ENCODE results near the gene PGBD5.
"Not testable (repeated sequence)": the region's sequence is repeated elsewhere in the genome, so short reads cannot be mapped to it uniquely, and the experiment has no call there.

PGBD5 gene

DNA sequence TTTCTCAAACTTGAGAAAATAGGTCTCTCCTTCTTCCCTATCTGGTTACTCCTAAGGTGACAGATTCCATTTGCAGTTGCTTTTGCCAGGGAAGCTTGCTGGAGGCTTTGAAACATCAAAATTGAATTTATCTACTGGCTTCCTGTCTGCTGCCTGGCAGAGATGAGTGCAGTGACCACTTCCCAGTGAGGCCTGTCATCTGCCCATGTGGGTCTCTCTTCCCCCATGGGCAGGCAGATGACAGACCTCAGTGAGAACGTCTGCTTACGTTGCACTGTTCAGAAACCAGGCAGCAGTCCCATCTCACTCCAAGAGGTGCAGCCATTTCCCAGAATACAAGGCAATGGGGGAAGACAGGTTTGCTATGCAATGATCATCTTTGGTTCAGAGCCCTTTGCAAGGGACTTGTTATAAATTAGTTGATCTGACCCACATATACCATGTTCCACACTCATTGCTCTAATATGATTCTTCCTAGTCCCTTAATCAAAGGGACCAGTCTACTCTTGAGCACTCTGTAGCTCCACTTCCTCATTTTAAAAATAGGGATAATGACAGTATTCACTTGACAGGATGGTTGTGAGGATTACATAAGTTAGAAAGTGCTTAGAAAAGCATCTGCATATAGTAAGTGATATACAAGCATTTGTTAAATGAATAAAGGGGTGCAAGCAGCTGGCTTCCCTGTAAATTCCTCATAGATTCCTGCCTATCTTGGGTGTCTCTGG lies 10.6 kb downstream of the PGBD5 start:
- Mint-ChIP-seq H3K4me3 (no peak overlapping the region), H3K27ac (no peak overlapping the region), H3K9me3 (ENCODE audit: low read depth) (peaks cover 4% of the 10 kb centered on the region), H3K36me3 (no peaks in the 10 kb centered on the region), H3K27me3 (peaks cover 33% of the 10 kb centered on the region), H3K4me1 (ENCODE audit: low read depth) (no peaks in the 10 kb centered on the region)

DNA sequence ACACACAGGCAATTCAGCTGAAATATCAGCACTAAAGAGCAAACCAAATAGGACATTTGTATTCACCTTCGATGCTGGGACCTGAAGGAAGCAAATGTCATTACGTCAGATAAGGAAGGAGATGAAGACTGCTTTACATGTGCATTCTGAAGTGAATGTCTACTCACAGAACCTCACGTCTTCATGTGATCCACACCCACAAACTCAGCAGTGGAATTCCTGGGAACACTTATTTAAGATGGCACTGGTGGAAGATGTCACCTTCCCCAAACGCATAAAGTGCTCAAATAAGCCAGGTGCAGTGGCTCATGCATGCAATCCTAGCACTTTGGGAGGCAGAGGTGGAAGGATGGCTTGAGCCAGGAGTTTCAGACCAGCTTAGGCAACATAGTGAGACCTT lies 11.4 kb downstream of the PGBD5 start:
- H3K27me3 Mint-ChIP-seq, result peaks cover 31% of the 10 kb centered on the region
- H3K36me3 Mint-ChIP-seq, result no peaks in the 10 kb centered on the region
- H3K4me3 Mint-ChIP-seq, result no peak overlapping the region
- no peak overlapping the region for H3K27ac Mint-ChIP-seq
- H3K9me3 Mint-ChIP-seq (ENCODE audit: low read depth), result peaks cover 3% of the 10 kb centered on the region
- H3K4me1 Mint-ChIP-seq (ENCODE audit: low read depth), result no peaks in the 10 kb centered on the region

DNA sequence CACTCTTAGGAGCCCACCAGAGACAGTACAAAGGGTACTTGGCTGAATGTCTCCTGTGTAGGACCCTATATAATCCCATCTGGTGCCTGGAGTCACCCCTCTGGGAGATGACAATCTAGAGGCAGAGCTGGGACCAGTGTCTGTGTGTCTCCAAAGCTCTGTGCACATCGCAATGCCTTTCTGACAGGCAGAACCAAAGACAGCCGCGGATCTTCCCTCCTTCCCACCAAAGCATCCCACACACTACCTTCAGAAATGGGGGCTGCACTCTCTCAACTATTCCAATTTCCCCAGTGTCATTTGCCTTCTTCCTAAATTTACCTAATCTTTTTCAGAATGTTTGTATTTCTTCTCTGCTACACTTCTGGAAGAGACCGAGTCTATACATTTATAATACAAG lies 12.0 kb downstream of the PGBD5 start:
- Mint-ChIP-seq H3K27ac (no peak overlapping the region), H3K9me3 (ENCODE audit: low read depth) (peaks cover 6% of the 10 kb centered on the region), H3K27me3 (peaks cover 31% of the 10 kb centered on the region), H3K36me3 (no peaks in the 10 kb centered on the region), H3K4me1 (ENCODE audit: low read depth) (no peaks in the 10 kb centered on the region), H3K4me3 (no peak overlapping the region)

DNA sequence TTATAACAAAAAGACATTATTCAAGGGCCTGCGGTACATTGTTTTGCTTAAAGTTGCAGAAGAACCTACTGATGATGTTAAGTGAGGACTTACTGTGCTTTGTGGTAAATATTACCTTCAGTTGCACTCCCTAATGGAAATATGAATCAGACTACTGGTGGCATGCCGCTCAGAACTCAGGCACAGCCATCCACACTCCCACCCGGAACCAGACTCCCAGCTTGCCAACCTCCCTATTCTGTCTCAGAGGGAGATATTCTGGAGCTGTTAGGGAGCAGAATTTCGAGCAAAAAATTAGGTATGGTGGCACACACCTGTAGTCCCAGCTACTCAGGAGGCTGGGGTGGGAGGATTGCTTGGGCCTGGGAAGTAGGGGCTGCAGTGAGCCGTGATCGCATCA lies 13.1 kb downstream of the PGBD5 start:
- Mint-ChIP-seq H3K36me3 (no peaks in the 10 kb centered on the region), H3K27ac (no peak overlapping the region), H3K9me3 (ENCODE audit: low read depth) (peaks cover 6% of the 10 kb centered on the region), H3K4me3 (no peak overlapping the region), H3K27me3 (peaks cover 28% of the 10 kb centered on the region), H3K4me1 (ENCODE audit: low read depth) (no peaks in the 10 kb centered on the region)

DNA sequence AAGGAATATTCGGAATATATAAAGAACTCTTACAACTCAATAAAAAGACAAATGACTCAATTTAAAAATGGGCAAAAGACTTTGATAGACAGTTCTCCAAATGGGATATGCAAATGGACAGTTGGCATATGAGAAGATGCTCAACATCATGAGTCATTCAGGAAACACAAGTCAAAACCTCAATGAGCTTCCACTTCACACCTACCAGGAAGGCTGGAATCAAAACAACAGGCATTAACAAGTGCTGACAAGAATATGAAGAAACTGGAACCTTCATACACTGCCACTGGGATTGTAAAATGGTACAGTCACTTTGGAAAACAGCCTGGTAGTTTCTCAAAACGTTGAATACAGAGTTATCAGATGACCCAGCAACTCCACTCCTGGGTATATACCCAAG lies 17.2 kb downstream of the PGBD5 start:
- peaks cover 6% of the 10 kb centered on the region for H3K9me3 Mint-ChIP-seq (ENCODE audit: low read depth)
- no peak overlapping the region for H3K27ac Mint-ChIP-seq
- H3K27me3 Mint-ChIP-seq, result peaks cover 14% of the 10 kb centered on the region
- no peak overlapping the region for H3K4me3 Mint-ChIP-seq
- no peaks in the 10 kb centered on the region for H3K36me3 Mint-ChIP-seq
- no peaks in the 10 kb centered on the region for H3K4me1 Mint-ChIP-seq (ENCODE audit: low read depth)

DNA sequence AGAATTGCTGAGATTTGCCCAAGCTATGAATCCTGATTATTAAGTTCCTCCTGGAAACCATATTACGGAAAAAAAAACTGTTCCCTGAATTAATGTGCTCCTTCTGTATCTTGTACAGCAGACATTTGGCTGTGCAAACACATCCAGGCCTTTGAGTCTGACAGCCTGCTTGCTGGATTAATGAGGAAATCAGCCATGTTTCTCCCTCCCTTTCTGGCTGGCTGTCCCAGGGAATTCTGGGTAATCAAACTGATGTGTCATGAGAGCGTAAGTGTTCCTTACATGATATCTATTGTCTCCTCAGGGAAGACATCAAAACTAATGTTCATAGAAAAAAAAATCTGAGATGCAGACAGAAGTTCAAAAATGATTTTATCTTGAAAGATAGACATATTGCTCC lies 18.8 kb downstream of the PGBD5 start:
- H3K9me3 Mint-ChIP-seq (ENCODE audit: low read depth), result peaks cover 6% of the 10 kb centered on the region
- H3K4me3 Mint-ChIP-seq, result no peak overlapping the region

DNA sequence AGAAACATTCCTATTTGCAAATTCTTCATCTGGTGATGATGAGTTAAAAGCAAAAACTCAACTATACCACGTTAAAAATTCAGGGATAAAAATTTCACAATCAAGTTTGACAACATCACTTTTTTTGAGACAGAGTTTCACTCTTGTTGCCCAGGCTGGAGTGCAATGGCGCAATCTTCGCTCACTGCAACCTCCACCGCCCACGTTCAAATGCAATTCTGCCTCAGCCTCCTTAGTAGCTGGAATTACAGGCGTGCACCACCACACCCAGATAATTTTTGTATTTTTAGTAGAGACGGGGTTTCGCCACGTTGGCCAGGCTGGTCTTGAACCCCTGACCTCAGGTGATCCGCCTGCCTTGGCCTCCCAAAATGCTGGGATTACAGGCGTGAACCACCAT lies 19.4 kb downstream of the PGBD5 start:
- H3K4me3 Mint-ChIP-seq; H3K4me1 Mint-ChIP-seq (ENCODE audit: low read depth); H3K36me3 Mint-ChIP-seq; H3K9me3 Mint-ChIP-seq (ENCODE audit: low read depth); H3K27ac Mint-ChIP-seq: not testable (repeated sequence)
- peaks cover 15% of the 10 kb centered on the region for H3K27me3 Mint-ChIP-seq

More for the DNA sequence above, 18.8 kb downstream of the PGBD5 start:
- Mint-ChIP-seq H3K36me3 (no peaks in the 10 kb centered on the region), H3K27me3 (peaks cover 17% of the 10 kb centered on the region), H3K4me1 (ENCODE audit: low read depth) (no peaks in the 10 kb centered on the region), H3K27ac (no peak overlapping the region)

DNA sequence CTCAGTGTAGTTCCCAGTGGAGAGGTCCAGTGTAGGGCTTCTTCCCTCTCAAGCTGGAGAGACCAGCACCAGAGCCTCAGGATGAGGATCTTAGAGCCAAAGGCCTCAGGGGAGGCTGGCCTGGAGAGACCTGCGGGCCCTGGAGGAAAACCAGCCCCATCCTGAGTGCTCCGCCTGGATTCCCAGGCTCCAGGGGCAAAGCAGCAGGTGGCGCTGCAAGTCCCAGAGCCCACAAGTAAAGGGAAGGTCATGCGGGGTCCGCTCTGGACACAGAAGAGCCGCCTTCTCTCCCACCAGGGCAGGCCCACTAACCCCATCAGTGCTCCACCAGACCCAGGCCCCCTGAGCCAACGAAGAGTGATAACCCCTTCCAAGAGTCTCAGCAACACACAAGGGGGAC lies 22.7 kb downstream of the PGBD5 start:
- H3K36me3 Mint-ChIP-seq, result no peaks in the 10 kb centered on the region
- no peak overlapping the region for H3K27ac Mint-ChIP-seq
- no peak overlapping the region for H3K4me3 Mint-ChIP-seq
- no peaks in the 10 kb centered on the region for H3K4me1 Mint-ChIP-seq (ENCODE audit: low read depth)
- peaks cover 21% of the 10 kb centered on the region for H3K27me3 Mint-ChIP-seq
- H3K9me3 Mint-ChIP-seq (ENCODE audit: low read depth), result no peaks in the 10 kb centered on the region

DNA sequence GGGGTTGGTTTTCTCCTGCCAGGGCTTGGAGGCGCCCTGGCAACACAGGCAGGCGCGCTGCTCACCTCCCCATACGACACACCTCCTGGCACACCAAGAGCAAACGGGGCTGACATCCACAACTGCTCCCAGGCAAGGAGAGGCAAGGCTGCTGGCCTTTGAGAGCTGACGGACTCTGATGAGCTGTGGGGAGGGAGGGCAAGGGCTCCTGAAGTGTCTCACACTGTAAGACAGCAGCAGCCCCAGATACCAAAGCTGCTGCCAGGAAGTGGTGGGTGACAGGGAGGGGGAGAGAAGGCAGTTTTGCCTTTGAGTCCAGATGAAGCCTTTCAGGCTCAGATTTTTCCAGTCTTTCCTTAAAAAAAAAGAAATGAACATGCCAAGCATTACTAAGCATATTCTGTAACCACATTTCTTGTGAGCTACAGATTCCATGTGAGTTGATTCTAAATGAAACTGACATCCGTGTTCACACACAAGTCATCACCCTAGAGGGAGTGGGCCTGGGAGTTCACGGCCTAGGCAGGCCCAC lies 24.3 kb downstream of the PGBD5 start:
- no peaks in the 10 kb centered on the region for H3K4me1 Mint-ChIP-seq (ENCODE audit: low read depth)
- peaks cover 26% of the 10 kb centered on the region for H3K27me3 Mint-ChIP-seq
- no peak overlapping the region for H3K27ac Mint-ChIP-seq
- no peak overlapping the region for H3K4me3 Mint-ChIP-seq
- no peaks in the 10 kb centered on the region for H3K9me3 Mint-ChIP-seq (ENCODE audit: low read depth)
- no peaks in the 10 kb centered on the region for H3K36me3 Mint-ChIP-seq

DNA sequence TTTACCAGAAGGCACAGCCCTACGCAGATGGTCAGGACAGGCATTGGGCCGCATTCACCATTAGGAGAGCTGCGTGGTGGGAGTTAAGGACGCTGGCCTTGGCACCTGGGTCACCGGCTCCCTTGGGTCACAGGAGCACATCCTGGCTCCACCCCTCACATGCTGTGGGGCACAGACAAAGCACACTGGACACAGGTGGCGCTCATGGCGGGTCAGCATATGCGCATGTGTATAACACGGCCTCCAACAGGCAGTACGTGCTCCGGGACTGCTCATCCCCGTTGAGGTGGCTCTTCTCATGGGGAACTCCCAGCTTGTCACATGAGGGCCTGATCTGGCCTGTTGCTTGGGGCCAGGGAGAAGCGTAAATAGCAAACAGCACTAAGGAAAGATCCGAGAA lies 25.0 kb downstream of the PGBD5 start:
- Mint-ChIP-seq H3K36me3 (no peaks in the 10 kb centered on the region), H3K4me3 (no peak overlapping the region), H3K27ac (no peak overlapping the region), H3K27me3 (peaks cover 28% of the 10 kb centered on the region), H3K4me1 (ENCODE audit: low read depth) (no peaks in the 10 kb centered on the region), H3K9me3 (ENCODE audit: low read depth) (no peaks in the 10 kb centered on the region)

DNA sequence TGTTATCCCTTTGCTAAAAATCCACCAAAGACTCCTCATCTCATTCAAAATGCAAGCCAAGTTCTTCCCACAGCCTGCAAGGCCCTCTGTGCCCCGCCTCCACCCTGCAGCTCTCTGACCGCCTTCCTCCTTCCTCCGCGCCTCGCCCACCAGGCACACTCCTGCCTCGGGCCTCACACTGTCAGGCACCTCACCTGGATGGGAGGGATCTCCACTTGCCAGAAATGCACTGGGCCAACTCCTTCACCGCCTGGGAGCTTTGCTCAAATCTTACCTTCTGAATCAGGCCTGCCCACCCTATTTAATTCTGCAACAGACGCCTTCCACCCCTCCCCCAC lies 26.2 kb downstream of the PGBD5 start:
- H3K36me3 Mint-ChIP-seq, result no peaks in the 10 kb centered on the region
- H3K4me3 Mint-ChIP-seq, result no peak overlapping the region
- H3K27me3 Mint-ChIP-seq, result peaks cover 28% of the 10 kb centered on the region
- H3K27ac Mint-ChIP-seq, result no peak overlapping the region
- no peaks in the 10 kb centered on the region for H3K9me3 Mint-ChIP-seq (ENCODE audit: low read depth)
- no peaks in the 10 kb centered on the region for H3K4me1 Mint-ChIP-seq (ENCODE audit: low read depth)

DNA sequence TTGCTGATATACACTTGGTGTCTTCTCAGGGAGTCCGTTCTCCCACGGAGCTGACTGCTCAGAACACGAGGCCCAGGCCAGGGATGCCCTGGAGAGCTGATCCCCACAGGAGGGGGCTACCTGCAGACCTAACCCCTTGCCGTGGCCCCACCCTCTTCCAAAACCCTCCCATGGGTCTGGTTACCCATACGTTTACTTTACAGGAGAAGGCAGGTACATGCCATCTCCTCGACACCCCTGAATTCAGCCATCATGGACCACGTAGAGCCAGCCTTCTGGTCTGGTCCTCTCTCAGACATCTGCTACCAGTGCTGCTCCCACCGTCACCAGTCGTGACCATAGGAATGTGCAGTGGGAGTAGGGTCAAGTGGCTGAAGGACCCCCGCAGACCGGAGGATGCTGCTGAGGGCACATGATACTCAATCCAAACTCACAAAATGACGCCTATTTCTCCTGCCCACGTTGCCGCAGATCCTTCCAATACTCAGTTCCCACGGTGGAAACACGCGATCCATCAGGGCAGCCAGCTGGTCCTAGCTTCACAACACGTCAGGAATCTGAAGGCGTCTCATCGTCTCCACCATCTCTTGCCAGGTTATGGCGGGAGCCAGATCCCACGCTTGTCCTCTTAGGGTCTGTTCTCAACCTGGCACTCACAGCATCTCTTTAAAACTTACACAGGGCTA lies 26.7 kb downstream of the PGBD5 start:
- no peaks in the 10 kb centered on the region for H3K36me3 Mint-ChIP-seq
- no peak overlapping the region for H3K27ac Mint-ChIP-seq
- H3K4me1 Mint-ChIP-seq (ENCODE audit: low read depth), result no peaks in the 10 kb centered on the region
- no peak overlapping the region for H3K4me3 Mint-ChIP-seq
- H3K27me3 Mint-ChIP-seq, result peaks cover 28% of the 10 kb centered on the region
- H3K9me3 Mint-ChIP-seq (ENCODE audit: low read depth), result no peaks in the 10 kb centered on the region

DNA sequence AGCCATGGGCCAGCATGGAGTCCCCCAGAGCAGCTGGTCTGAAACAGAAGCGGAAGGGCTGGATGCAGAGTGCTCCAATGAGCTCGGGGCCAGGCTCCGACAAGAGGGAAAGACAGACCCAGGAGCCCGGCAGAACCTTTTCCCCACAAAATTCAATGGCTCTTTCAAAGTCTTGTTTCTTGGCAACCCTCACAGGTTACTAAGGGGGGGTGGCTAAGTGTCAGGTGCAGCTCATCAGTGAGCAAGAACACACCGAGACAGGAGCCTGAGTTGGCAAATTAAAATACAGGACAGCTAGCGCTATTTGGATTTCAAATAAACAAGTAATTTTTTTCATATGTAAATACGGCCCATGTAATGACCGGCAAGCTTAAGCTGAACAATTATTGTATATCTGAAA lies 27.3 kb downstream of the PGBD5 start:
- no peak overlapping the region for H3K27ac Mint-ChIP-seq
- no peak overlapping the region for H3K4me3 Mint-ChIP-seq
- no peaks in the 10 kb centered on the region for H3K4me1 Mint-ChIP-seq (ENCODE audit: low read depth)
- H3K9me3 Mint-ChIP-seq (ENCODE audit: low read depth), result no peaks in the 10 kb centered on the region
- no peaks in the 10 kb centered on the region for H3K36me3 Mint-ChIP-seq
- peaks cover 29% of the 10 kb centered on the region for H3K27me3 Mint-ChIP-seq

DNA sequence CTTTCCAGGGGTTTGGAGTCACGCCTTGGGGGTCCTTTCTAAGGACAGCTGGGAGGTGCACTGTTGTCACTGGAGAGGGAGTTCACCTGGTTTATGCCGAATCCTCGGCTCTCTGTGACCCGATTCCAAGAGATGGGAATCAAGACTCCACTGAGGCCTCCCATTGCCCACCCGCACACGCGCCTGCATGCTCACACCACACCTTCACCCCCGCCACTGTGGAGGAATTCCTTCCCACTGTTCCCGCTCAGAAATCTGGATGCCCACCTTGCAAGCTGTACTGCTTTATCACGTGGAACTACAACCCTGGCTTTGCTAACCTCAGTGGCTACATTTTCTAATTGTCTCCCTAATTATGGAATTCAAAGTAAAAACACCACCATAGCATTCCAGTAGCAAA lies 29.2 kb downstream of the PGBD5 start:
- Mint-ChIP-seq H3K9me3 (ENCODE audit: low read depth) (no peaks in the 10 kb centered on the region), H3K4me1 (ENCODE audit: low read depth) (no peaks in the 10 kb centered on the region), H3K36me3 (no peaks in the 10 kb centered on the region), H3K27me3 (peaks cover 26% of the 10 kb centered on the region), H3K27ac (no peak overlapping the region), H3K4me3 (no peak overlapping the region)

DNA sequence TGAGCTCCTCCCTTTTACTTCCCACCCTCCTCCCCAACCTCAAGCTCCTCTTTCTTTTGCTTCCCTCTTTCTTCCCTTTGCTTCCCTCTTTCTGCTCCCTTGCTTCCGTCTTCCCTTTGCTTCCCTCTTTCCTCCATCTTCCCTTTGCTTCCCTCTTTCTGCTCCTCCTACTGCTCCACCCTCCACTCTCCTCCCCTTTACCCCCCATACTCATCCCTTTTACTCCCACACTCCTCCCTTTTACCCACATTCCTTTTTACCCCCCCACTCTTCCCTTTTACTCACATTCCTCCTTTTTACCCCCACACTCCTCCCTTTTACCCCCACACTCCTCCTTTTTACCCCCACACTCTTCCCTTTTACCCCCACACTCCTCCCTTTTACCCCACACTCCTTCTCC lies 30.2 kb downstream of the PGBD5 start:
- Mint-ChIP-seq H3K9me3 (ENCODE audit: low read depth) (no peaks in the 10 kb centered on the region), H3K27ac (no peak overlapping the region), H3K4me1 (ENCODE audit: low read depth) (no peaks in the 10 kb centered on the region), H3K4me3 (no peak overlapping the region), H3K27me3 (peaks cover 26% of the 10 kb centered on the region), H3K36me3 (no peaks in the 10 kb centered on the region)

DNA sequence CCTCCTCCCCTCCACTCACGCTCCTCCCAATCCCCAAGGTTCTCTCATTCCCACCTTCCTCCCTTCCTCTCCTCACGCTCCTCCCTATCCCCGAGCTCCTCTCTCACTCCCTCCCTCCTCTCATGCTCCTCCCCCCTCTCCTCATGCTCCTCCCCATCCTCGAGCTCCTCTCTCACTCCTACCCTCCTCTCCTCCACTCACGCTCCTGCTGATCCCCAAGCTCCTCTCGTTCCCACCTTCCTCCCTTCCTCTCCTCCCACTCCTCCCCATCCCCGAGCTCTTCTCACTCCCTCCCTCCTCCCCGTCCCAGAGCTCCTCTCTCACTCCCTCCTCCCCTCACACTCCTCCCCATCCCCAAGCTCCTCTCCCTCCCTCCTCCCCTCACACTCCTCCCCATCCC lies 31.4 kb downstream of the PGBD5 start:
- Mint-ChIP-seq H3K36me3 (no peaks in the 10 kb centered on the region), H3K4me1 (ENCODE audit: low read depth) (no peaks in the 10 kb centered on the region), H3K27ac (no peak overlapping the region), H3K4me3 (no peak overlapping the region), H3K9me3 (ENCODE audit: low read depth) (no peaks in the 10 kb centered on the region), H3K27me3 (peaks cover 18% of the 10 kb centered on the region)

Data from activated naive CD8-positive, alpha-beta T cell (primary cell).